HG03135 (cell line): ENCODE results near the gene URB1.
"Not testable (repeated sequence)": the region's sequence is repeated elsewhere in the genome, so short reads cannot be mapped to it uniquely, and the experiment has no call there.

Experiments used
- ATAC-seq: cut with Tn5 transposase; IDR thresholded peaks from one replicate; pipeline ENCODE4 v1.9.1; 2021; ENCODE audit warnings: mild to moderate bottlenecking, moderate library complexity; ENCODE audit not compliant: unreplicated experiment

The URB1 gene

DNA sequence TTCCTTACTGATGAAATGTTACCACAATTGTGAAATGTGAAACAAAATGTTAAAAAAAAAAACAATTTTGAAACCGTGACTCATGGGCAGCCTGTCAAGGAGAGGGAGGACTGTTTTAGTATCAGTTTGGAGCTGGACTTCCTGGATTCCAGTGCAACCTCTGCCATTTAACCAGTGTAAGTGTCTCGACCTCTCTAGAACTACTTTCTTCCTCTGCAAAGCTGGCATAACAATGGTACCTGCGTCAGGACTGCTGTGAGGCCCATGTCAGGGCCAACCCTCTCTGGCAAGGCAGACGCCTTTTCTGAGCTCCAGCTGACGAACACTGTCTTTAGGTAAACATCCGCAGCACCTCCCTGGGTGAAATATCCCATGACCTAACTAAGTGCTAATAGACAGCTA lies 20.9 kb downstream of the URB1 start:
- no peak for ATAC-seq

DNA sequence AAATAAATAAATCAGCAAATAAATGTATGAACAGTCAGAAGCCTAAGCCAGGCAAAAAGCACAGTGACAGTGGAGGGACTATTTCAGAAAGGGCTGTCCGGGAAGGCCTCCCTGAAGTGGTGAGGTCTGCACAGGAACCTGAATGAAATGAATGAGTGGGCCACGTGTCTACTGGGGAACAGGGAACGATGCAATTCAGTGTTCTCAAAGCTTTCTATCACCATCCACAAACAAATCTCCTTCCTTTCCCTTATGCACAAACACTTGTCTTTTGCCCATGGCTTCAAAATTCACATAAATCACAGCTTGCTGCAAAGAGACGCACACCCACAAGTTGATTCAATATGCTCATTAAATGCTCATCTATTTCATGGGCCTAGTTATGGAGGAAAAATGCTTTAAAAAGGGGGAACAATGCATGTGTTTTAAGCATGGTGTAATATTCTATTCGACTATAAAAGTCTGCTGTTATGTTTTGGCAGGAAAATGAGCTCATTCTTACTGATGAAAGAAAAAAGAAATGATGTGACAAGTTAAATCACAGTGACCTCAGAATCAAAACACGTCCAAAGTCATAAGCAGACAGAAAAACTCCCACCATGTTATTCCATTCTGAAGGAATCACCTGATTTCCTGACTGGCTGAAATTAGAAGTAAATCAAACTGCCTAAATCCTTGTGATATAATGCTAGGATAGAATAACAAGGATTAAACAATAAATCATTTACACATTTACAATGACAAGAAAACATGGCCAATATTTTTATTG lies 21.6 kb downstream of the URB1 start:
- ATAC-seq = no peak

DNA sequence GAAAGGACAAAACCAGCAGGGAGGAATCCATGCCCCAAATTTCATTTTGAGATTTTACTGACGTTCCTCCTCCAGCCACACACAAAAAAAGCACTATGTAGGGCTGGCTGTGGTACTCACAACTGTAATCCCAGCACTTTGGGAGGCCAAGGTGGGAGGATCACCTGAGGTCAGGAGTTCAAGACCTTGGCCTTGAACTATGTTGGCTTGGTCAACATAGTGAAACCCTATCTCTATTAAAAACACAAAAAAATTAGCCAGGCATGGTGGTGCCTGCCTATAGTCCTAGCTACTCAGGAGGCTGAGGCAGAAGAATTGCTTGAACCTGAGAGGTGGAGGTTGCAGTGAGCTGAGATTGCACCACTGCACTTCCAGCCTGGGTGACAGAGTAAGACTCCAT lies 23.9 kb downstream of the URB1 start:
- ATAC-seq = not testable (repeated sequence)

DNA sequence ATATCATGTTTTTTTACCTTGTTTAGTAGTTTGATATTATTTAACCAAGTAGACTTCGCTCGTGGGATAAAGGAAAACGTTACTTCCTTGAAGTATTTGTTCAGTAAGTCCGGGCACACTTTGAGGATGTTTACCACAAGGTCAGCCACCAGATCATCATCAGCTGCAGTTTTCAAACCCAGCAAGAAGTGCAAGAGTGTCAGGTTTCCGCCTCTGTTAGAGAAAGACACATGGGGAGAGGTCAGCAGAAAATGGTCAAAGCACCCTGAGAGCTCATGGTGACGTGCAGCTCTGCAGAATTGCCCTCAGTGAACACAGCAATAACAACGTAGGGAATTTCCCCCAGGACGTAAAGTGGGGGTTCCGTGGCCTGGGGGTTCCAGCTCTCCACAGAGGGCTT lies 24.4 kb downstream of the URB1 start:
- no peak for ATAC-seq

DNA sequence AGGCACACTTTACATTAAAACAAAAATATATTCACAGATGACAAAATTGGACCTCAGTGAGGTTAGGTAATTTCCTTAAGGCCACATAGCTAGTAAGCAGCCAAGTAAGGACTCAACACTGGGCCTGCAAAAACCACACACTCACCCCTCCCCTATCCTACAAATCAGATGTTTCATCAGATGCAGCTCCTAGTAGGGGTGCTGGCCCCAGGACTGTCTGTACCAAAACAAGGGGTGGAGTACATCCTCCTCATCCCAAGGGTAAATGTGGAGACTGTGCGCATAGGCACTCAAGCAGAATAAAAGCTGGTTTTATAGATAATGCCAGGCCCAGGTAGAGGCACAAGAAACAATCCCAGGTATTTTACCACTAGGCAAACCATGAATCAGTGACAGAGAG lies 25.7 kb downstream of the URB1 start:
- no peak for ATAC-seq

DNA sequence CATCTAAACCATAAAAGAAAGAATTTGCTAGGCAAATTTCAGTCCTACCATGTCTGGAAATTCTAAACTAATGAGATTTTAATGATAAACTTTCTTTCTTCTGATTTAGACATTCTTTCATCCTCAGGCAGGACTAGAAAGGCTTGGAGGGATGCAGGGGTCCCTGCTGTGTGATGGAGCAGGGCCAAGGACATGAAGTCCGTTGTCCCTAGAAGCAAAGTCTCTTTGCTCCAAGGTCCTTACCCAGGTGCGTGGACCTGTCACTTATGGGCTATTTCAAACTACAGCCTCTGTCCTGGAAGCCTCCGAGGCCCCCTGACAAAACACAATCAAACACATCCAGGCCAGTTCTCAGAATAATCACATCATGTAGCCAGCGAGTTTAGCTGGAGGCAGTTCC lies 26.6 kb downstream of the URB1 start:
- ATAC-seq = no peak

DNA sequence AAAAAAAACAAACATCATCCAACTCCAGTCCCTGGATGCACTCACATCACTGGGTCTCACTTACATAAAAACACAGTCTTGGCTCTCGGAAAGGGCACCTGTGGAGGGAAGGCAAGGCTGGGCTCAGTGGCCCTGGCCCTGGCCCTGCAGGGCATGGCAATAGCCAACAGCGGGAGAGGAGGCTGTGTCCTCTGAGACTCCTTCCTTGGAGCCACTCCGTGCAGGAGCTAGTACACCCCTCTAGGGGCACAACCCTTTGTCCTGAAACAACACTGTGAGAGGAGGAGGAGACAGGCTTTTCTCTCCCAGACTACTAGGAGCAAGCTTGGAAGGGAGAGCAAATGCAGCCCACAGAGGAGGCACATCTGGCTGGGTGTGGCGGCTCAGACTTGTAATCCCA lies 28.0 kb downstream of the URB1 start:
- no peak for ATAC-seq

DNA sequence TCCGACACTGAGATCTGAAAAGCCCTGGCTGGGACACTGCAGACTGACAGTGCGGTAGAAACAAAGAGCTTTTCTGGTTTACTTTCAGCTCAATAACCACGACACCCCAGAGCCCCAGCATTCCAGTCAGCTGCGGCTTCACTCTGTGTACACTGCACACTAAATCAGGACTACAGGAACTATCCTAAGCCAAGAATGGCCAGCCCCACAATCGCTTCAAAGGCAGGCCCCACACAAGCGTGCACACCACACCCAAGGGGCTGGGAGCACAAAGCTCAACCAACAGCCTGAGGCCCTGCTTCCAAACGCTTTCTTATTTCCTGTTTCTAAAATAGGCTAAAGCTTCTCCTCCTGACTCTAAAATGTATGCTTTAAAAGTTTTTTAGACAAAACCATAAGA lies 28.4 kb downstream of the URB1 start:
- no peak for ATAC-seq

DNA sequence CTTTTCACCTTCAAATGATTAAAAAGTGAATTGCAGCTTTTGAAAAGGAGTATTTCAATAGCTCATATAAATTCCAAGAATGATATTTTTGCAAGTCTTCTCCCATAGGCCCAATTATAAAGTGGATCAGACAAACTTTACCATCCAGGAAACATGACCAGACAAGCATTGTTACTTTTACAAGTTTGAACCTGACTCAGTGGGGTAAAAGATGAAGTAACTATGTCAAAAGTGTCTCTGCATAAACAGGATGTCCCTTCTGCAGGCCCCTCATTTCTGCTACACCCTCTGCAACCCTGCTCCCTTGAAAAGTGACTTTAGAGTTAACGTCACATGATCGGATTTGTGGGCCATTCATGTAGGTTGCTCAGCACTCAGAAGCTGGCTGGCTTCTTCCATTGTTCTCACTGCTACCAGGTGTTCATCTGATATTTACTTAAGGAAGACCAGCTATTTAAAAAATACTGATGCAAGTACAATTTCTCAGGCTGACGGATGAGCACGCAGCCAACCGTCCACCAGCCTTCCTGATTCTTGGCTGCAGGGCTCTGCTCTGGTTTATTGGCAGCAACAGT lies 32.3 kb downstream of the URB1 start:
- ATAC-seq = no peak

DNA sequence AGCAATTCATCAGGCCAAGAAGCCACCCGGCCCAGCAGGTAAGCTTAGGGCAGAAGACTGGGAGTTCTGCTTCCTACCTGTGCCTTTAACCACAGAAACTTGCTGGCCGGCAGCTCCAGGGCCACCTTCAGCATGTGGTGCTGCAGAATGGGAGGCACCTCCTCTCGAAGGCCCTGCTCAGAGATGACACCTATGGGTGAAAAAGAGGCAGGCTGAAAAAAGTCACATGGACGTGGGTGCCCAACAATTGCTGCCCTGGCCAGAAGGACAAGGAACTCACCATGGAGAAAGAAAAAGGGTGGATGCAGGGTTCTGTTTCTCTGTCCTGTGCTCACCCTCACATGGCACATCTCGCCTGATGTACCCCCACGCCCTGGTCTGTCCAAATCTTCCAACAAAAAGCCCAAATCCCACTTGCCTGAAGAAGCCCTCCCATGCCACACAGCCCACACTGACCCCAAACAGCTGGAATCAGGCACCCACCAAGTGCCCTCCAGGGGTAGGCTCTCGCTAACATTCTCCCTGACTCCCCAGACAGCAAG lies 33.0 kb downstream of the URB1 start:
- no peak for ATAC-seq

DNA sequence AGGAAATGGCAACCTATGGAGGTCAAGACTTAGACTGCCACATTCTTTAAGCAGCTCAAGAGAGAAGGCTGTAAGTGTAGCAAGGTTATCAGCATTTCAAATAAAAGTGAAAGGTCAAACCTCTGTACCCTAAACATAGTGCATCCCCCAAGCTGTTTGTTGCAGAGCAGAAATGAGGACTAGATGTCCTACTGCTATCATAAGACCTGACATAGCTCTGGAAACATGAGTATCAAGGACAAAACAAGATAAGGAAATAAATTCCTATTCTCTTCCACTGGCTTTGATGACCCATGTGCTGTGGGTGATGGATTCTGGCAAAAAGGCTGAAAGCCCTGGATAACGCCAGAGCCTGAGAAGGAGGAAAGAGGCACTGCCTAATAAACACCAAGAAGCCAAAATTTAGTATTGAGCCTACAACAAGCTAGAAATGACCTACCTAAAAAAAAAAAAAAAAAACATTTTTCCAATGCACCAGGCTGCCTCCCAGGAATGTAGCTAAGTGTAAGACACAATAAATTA lies 35.9 kb downstream of the URB1 start:
- no peak for ATAC-seq

DNA sequence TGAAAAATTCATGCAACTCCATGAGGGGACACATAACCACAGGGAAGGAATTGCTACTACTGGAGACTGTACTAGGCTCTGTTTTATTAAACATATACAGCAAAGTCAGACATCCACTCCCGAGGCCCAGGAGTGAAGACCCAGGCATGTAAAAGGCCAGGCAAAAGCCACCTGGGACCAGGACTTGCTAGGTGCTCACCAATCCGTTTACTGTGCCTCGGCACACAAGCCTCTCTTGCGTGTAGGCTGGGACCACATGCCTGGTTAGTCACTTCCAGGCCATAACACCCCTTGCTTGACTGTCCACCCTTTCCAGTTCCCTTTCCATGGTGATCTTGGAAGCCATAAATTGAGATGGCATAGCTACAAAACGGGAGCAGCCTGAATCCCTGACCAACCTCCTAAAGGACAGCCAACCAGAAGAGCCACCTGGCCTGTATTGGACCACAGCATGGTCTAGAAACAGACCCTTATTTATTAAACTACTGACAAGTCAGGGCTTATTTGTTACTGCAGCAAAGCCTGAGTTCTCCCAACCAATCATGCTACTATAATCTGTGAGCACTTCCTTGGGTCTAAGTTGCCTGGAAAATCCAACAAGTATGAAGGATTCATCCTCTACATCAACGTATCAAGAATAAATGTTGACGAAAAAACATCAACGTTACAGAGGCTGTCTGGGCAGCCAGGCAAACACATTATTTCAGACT lies 39.7 kb downstream of the URB1 start:
- no peak for ATAC-seq

DNA sequence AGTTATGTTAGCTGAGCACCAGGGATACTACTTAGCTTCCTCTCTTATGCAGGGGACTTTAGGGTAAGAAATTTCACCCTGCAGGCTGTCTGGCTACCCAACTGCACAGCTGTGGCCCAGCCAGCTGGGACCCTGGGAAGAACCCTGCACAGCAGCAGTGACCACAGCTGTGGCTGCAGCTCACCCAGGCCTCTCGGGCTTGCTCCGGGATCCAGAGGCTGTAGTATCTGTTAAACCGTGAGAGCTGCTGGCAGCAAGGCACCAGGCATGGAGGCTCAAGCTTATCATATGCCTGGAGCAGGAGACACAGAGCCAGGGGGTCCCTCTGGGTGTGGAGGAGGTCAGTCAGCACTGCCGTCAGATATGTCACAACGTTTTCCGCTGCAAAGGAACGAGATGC lies 40.3 kb downstream of the URB1 start:
- ATAC-seq = no peak

DNA sequence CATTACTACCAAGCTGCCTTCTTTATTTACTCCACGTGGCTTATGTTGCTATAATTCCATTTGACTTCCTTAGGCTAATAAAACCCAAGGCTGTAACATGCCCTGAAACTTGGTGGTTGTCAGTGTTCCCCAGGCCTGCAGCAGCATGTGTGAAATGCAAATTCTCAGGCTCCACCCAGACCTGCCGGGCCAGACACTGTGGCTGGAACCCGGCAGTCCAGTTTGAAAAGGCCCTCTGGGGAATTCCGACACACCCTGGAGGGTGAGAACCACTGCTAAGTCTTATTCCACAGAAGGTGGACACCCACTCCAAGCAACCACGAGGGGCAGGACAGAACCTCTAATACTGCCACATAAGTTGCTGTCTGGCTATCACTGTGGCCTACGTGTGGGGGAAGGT lies 41.4 kb downstream of the URB1 start:
- ATAC-seq = no peak

DNA sequence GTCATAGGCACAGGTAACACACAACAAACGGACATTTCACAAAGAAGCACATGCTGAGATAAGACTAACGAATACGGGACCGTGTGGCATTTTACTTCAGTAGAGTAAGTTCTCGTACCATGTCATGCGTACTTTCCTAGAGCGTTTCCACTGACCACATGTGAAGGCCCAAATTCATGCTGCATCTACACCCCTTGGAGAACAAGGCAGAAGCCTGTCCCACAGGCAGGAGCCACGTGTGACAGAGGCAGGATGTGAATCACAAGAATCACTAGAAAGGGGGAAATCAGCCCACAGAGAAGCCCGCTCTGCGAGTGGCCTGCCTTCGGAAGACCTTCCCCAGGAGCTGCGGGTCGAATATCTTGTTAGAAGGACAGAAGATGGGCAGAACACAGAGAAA lies 41.8 kb downstream of the URB1 start:
- no peak for ATAC-seq

DNA sequence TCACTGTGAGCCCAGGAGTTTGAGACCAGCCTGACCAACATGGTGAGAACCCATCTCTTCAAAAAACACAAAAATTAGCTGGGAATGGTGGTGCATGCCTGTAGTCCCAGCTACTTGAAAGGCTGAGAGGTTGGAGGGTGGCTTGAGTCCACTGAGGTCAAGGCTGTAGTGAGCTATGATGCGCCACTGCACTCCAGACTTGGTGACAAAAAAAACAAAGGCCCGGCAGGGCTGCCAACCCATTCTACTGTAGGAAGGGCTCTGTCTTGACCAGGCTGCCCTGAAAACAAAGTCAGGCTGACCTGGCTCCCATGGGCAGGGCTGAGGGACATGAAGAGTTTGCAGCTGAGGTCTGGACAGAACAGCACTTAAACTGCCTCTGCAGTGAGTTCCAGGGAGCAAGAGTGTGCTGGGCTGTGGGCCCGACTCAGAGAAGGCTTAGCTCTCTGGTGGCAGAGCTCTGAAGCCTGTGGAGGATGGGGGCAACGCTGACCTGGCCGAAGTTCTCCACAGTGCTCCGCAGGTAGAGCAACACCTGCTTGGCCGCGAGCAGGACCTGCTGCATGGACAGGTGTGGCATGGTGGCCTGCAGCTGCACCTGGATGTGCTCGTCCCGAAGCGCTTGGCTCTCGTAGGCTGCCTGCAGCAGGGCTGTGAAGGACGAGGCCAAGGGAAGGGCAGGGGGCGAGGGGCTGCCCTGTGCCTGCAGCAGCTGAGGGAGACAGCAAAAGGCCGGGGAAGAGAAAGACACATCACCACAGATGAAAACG lies 42.4 kb downstream of the URB1 start:
- ATAC-seq = no peak

DNA sequence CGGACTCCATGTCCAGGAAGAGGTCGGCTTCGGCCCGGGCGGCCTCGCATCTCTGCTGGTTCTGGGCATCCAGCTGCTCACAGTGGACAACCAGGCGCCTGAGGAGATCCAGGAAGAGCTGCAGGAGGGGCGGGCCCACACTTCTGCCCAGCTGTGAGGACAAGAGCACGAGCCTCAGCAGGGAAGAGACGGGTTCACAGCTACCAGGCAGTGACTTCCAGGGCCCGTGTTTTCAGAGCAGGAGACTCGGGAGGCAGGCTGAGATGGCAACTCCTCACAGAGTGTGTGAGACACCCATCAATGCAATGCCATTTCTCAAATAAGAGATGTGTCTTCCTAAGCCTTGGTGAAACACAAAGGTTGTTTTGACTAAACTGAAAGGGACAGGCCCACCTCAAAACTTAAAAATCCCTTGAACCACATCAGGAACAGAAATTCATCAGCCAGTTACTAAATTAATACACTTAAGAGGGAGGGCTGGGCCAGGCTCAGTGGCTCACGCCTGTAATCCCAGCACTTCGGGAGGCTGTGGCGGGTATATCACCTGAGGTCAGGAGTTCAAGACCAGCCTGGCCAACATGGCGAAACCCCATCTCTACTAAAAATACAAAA lies 43.4 kb downstream of the URB1 start:
- no peak for ATAC-seq

DNA sequence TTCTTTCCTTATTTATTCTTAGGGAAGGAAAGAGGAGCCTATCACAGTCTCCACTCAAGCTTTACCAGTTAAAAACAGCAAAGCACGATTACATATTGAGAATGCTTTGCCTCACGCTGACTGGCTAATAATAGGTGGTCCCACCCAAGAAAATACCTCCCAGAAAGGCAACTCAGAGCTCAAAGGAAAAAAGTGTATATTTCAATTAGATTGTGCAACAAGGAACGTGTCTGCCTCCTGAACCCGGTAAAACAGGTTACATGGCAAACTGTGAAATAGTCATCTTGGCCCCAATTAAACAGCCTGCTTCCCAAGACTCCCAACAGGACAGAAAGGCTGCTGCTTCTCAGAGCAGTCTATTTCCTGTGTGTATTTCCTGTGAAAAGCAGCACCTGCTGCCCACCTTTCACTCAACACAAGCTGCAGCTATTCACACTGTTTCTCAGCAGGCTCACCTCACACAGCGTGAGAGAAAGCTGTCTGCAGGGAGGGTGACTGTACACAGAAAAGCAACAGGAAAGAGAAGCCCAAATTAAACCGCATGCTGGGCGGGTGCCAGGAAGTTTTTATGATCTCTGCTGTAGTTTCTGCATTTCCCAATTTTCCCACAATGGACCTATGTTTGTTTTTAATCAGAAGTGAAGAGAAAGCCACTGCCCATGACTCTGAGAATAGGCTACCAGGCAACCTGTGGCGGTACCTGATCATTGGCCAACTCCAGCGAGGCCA lies 44.0 kb downstream of the URB1 start:
- no peak for ATAC-seq

DNA sequence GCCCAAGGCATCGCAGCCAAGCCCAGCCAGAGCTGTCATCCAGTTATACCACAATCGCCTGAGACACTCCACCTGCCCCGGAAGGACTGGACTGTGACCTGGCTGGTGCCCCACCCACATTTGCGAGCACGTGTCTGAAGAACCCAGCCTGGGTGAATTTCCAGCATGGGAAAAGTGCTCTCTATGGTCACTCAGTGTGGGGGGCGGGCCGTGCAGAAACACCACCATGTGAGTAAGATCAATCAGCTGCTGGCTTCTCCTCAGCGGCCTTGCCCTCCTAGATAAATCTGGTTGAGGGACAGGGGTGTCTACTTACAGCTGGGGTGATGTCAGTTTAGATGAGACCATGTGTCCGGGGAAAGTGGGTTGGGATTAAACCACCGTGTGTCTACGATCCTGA lies 44.8 kb downstream of the URB1 start:
- no peak for ATAC-seq

DNA sequence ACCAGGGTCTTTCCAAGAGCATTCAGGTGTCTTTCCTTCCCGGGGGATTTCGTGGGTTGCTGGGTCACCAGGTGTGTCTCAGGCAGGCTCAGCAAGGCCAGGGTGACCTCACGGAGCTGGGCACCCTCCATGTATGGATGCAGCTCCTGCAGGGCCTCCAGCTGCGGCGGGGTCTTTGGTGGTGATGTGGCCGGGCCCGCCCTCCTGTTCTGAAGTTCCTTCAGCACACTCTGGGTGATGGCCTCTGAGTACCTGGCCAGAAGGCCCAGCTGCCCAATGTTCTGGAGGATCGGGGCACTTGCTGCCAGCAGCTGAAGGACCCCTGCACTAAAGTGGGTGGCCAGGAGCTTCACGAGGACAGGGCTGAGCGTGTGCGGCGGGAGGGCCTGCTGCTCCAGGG lies 45.5 kb downstream of the URB1 start:
- ATAC-seq = no peak
